Left ventricle myocardium inferior (tissue), 1 donor: ENCODE results near the gene SIGLEC9. TPM values are rescaled to one million over a fixed set of nuclear protein-coding genes. Genes with fewer than 3 reads are reported as not detected.

Experiments
- DNase-seq: peaks from one replicate; pipeline ENCODE4 v3.0.0-alpha.2; 2020
- H3K27ac ChIP-seq: fragments of 200-600 bp; replicated peaks from 2 replicates; pipeline ENCODE4 v1.8.0; 2021
- H3K27me3 ChIP-seq: fragments of 200-600 bp; 2 replicates; pipeline ENCODE4 v1.8.0; 2021; ENCODE audit warnings: low read depth
- H3K36me3 ChIP-seq: fragments of 200-600 bp; 2 replicates; pipeline ENCODE4 v1.8.0; 2021
- H3K4me1 ChIP-seq: fragments of 200-600 bp; 2 replicates; pipeline ENCODE4 v1.8.0; 2021
- H3K4me3 ChIP-seq: fragments of 200-600 bp; 2 replicates; pipeline ENCODE4 v1.8.0; 2021; ENCODE audit warnings: mild to moderate bottlenecking, moderate library complexity
- H3K9me3 ChIP-seq: fragments of 200-600 bp; replicated peaks from 2 replicates; pipeline ENCODE4 v1.8.0; 2021
- intact Hi-C: fragments of 100-400 bp; cut with micrococcal nuclease; formaldehyde crosslinking; loops from one replicate; pipeline ENCODE4 v1.11.0; 2022
- total RNA-seq: library from RNA; stranded (reverse); fragmentation: NEBNext Ultra II Directional; extraction: Animal tissue kit (Norgen Biotek cat#: 25700); gene quantifications from one replicate; pipeline ENCODE4 v1.2.1, GENCODE V29; 2021
- TF ChIP-seq, protein P1 (sequence below): fragments of 200-600 bp; IDR thresholded peaks from 2 replicates; pipeline ENCODE4 v1.8.0; 2021; ENCODE audit warnings: antibody characterized with exemption, mild to moderate bottlenecking, borderline replicate concordance
- donor health status: DM: no; HTN: yes; CAD: no; lungs with severe emphysema.

Gene SIGLEC9
- total RNA-seq, 1 donor from 2014 or later, result 1.7 TPM

DNA sequence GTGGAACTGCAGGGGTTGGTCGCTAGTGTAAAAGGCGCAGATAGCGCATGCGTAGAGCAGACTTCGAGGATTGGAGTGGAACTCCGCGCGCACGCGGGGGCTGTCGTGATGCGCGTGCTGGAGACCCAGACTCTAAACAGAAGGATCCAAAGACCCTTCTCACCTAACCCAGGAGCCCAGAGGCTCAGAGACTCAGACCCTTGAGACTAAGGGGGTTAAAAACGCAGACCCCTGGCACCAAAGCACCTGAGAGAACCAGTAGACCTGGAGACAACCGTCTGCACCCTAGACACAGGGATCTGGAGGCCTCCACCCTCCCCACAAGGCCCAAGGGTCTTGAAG, 15.9 kb upstream of the SIGLEC9 start:
- Histone ChIP-seq H3K9me3 (no peaks in the 10 kb centered on the region), H3K36me3 (peaks cover 14% of the 10 kb centered on the region), H3K4me1 (peaks cover 28% of the 10 kb centered on the region), H3K27me3 (peaks cover 20% of the 10 kb centered on the region), H3K27ac (peak overlapping the region; percentile 71), H3K4me3 (peak overlapping the region; percentile 91)
- intact Hi-C loops, result no loop called here
- no peak for DNase-seq
- TF ChIP-seq, protein P1, sequence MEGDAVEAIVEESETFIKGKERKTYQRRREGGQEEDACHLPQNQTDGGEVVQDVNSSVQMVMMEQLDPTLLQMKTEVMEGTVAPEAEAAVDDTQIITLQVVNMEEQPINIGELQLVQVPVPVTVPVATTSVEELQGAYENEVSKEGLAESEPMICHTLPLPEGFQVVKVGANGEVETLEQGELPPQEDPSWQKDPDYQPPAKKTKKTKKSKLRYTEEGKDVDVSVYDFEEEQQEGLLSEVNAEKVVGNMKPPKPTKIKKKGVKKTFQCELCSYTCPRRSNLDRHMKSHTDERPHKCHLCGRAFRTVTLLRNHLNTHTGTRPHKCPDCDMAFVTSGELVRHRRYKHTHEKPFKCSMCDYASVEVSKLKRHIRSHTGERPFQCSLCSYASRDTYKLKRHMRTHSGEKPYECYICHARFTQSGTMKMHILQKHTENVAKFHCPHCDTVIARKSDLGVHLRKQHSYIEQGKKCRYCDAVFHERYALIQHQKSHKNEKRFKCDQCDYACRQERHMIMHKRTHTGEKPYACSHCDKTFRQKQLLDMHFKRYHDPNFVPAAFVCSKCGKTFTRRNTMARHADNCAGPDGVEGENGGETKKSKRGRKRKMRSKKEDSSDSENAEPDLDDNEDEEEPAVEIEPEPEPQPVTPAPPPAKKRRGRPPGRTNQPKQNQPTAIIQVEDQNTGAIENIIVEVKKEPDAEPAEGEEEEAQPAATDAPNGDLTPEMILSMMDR, result peak; percentile 2

DNA sequence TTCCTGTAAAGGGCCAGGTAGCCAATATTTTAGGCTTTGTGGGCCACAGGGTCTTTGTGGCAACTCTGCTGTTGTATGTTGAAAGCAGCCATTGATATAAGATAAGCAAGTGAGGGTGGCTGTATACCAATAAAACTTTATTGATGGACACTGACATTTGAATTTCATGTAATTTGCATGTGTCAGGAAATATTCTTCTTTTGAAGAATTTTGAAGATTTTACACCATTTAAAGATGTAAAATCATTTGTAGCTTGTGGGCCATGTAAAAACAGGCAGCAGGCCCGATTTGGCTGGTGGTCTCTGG, 14.1 kb upstream of the SIGLEC9 start:
- intact Hi-C loops, result no loop called here
- no peaks in the 10 kb centered on the region for H3K9me3 ChIP-seq
- no peaks in the 10 kb centered on the region for H3K36me3 ChIP-seq
- no peak for DNase-seq
- H3K27me3 ChIP-seq, result peaks cover 36% of the 10 kb centered on the region
- H3K27ac ChIP-seq, result no peak overlapping the region
- peaks cover 28% of the 10 kb centered on the region for H3K4me1 ChIP-seq
- TF ChIP-seq, protein P1, result no peak
- H3K4me3 ChIP-seq, result no peak overlapping the region

GRCh38 chr19:51111606-51112005, 13.1 kb upstream of the SIGLEC9 start:
- intact Hi-C loops, result no loop called here
- TF ChIP-seq, protein P1, result no peak

GRCh38 chr19:51114087-51114729, 10.5 kb upstream of the SIGLEC9 start:
- no peak overlapping the region for H3K27ac ChIP-seq
- no peaks in the 10 kb centered on the region for H3K36me3 ChIP-seq
- no peak overlapping the region for H3K4me3 ChIP-seq
- DNase-seq, result no peak
- intact Hi-C loops, result no loop called here
- peaks cover 67% of the 10 kb centered on the region for H3K27me3 ChIP-seq
- no peaks in the 10 kb centered on the region for H3K9me3 ChIP-seq
- TF ChIP-seq, protein P1, result no peak
- H3K4me1 ChIP-seq, result no peaks in the 10 kb centered on the region

More at GRCh38 chr19:51111606-51112005, 13.1 kb upstream of the SIGLEC9 start:
- DNase-seq, result no peak
- H3K4me1 ChIP-seq, result peaks cover 23% of the 10 kb centered on the region
- no peak overlapping the region for H3K27ac ChIP-seq
- H3K27me3 ChIP-seq, result peaks cover 46% of the 10 kb centered on the region
- no peak overlapping the region for H3K4me3 ChIP-seq
- H3K9me3 ChIP-seq, result no peaks in the 10 kb centered on the region
- no peaks in the 10 kb centered on the region for H3K36me3 ChIP-seq

GRCh38 chr19:51116736-51117286, 7.9 kb upstream of the SIGLEC9 start:
- H3K27me3 ChIP-seq, result peaks cover 63% of the 10 kb centered on the region
- no peaks in the 10 kb centered on the region for H3K9me3 ChIP-seq
- H3K36me3 ChIP-seq, result no peaks in the 10 kb centered on the region
- TF ChIP-seq, protein P1, result no peak
- H3K4me1 ChIP-seq, result no peaks in the 10 kb centered on the region
- DNase-seq, result no peak
- no peak overlapping the region for H3K27ac ChIP-seq
- no peak overlapping the region for H3K4me3 ChIP-seq
- intact Hi-C loops, result no loop called here
